ENCODE measurements around the gene ODAD4. TPM values are rescaled to one million over a fixed set of nuclear protein-coding genes. Genes with fewer than 3 reads are reported as not detected.
A peak's percentile ranks its signal among the peaks of the same experiment; 100 is the strongest.

Gene ODAD4
- polyA plus RNA-seq, 1 of the 3 experiments (the other 2 are of a cell fraction) = 1.1 TPM

DNA sequence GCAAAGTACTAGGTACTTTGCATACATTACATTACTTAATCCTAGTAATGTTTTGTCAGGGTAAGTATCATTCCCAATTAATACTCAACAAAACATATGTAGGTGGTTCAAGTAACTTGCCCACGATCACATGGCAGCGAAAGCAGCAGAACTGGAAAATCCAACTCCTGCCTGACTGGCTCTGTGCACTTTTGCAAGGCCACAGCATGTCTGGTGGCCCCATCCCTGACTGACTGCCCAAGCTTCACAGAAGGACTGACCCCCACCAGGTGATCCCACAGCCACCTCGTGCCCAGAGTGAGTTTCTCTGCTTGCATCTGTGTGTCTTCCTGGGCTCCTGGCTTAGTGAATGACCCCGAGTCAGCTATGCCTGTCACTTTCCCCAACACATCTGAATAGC, 47.6 kb downstream of the ODAD4 start (continued):
- TF ChIP-seq, protein P1, sequence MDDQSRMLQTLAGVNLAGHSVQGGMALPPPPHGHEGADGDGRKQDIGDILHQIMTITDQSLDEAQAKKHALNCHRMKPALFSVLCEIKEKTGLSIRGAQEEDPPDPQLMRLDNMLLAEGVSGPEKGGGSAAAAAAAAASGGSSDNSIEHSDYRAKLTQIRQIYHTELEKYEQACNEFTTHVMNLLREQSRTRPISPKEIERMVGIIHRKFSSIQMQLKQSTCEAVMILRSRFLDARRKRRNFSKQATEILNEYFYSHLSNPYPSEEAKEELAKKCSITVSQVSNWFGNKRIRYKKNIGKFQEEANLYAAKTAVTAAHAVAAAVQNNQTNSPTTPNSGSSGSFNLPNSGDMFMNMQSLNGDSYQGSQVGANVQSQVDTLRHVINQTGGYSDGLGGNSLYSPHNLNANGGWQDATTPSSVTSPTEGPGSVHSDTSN (IDR thresholded peaks at IDR 0.05) = no peak

DNA sequence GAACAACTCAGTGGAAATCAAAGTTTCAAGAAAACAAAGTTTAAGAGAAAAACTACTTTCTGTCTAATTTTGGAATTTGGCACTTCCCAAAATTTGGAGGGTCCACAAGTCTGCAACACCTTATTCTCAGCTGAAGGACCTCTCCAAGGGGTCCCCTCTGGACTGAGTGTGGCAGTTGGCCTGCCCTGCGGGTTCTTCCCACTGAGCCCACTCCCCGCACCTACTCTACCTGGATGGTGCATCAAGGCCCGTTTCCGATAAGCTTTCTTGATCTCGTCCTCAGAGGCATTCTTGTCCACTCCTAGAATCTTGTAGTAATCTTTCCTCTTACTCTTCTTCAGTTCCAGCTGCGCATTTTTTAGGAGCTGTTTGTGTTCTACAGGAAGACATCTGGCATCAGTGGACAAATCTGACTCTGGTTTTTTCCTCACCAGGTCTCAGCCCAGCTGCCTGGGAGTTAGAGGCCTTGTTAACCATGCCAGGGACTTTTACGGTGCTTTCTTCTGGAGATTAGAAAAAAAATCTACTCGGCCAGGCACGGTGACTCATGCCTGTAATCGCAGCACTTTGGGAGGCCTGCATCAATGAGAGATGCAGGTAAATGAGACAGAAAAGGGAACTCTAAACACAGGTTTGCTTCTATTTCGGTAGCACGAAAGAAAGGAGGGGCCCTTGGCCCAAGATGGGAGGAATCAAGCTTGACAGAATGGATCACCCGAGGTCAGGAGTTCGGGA, 51.8 kb downstream of the ODAD4 start:
- CTCF ChIA-PET = interaction anchor here (0.6 to 1.6 kb wide), 4 partner anchors 9 to 64 kb away, joined by 3 to 5 read pairs (median 3); no protein-coding TSS in a partner anchor
- Histone ChIP-seq H3F3A (replicated peaks; ENCODE audit: insufficient read depth) (peaks cover 2% of the 10 kb centered on the region), H3K4me1 (ENCODE audit: control insufficient read depth in 1 of 2, insufficient read depth in 2 of 2, low read depth in 1 of 2, low read length in 1 of 2) (no peaks in the 10 kb centered on the region), H2AFZ (ENCODE audit: low read depth) (no peak overlapping the region), H3K9me3 (no peaks in the 10 kb centered on the region), H3K4me3 (ENCODE audit: low read depth in 2 of 2, low read length in 1 of 2) (no peak overlapping the region), H3K27ac (ENCODE audit: low read depth in 2 of 2, low read length in 1 of 2) (peak overlapping the region in 1 of 2 experiments; percentile 4; a peak in 1 of 4 replicates), H4K20me1 (ENCODE audit: insufficient read depth) (no peaks in the 10 kb centered on the region), H3K79me2 (ENCODE audit: insufficient read depth) (peaks cover 7% of the 10 kb centered on the region; the same call in 1 of the 2 replicates), H3K4me2 (no peak overlapping the region), H3K9ac (no peak overlapping the region), H3K36me3 (replicated peaks in 1 of 2; ENCODE audit: control insufficient read depth in 1 of 2, insufficient read depth in 2 of 2, low read length in 1 of 2) (peaks cover 55 to 68% of the 10 kb centered on the region in 2 experiments), H3K27me3 (ENCODE audit: insufficient read depth) (no peaks in the 10 kb centered on the region), H3K9me2 (no peaks in the 10 kb centered on the region)
- TF ChIP-seq RXRA (IDR thresholded peaks at IDR 0.05; ENCODE audit: borderline replicate concordance, low read depth) (no peak), JUND (IDR thresholded peaks at IDR 0.05) (peak; percentile 34; the same call in 1 of the 2 replicates), FOSL2 (IDR thresholded peaks at IDR 0.05; ENCODE audit: borderline replicate concordance, low read depth) (peak; percentile 29; the same call in 1 of the 2 replicates)
- 84% methylated on average over 14 of the region's 14 CpGs for WGBS (ENCODE audit: low lambda C conversion rate)
- no peak for DNase-seq
- POLR2A ChIA-PET = interaction anchor here (1.4 kb wide), 1 partner anchor 10 kb away, joined by 3 read pairs; no protein-coding TSS in a partner anchor

DNA sequence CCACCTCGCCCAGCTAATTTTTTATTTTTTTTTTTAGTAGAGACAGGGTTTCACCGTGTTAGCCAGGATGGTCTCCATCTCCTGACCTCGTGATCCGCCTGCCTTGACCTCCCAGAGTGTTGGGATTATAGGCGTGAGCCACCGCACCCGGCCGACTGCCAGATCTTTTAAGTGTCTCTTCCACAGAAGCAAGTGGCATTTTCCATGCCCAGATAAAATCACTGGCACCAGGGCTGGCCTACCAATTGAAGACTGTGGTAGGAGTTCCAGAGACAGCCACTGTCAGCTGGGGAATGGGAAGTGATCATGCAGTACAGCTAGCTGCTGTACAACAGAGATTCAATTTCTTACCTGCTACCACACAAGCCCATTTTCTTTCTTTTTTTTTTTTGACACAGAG, 54.0 kb downstream of the ODAD4 start:
- Histone ChIP-seq H3K79me2 (ENCODE audit: insufficient read depth) (peaks cover 7% of the 10 kb centered on the region; the same call in 1 of the 2 replicates), H3K27me3 (ENCODE audit: insufficient read depth) (no peaks in the 10 kb centered on the region), H3K4me3 (ENCODE audit: low read depth in 2 of 2, low read length in 1 of 2) (no peak overlapping the region), H3K4me2 (no peak overlapping the region), H3F3A (replicated peaks; ENCODE audit: insufficient read depth) (peaks cover 6% of the 10 kb centered on the region), H3K9ac (no peak overlapping the region), H3K4me1 (ENCODE audit: control insufficient read depth in 1 of 2, insufficient read depth in 2 of 2, low read depth in 1 of 2, low read length in 1 of 2) (no peaks in the 10 kb centered on the region), H3K27ac (ENCODE audit: low read depth in 2 of 2, low read length in 1 of 2) (no peak overlapping the region), H4K20me1 (ENCODE audit: insufficient read depth) (no peaks in the 10 kb centered on the region), H3K9me2 (no peaks in the 10 kb centered on the region), H2AFZ (ENCODE audit: low read depth) (no peak overlapping the region), H3K36me3 (replicated peaks in 1 of 2; ENCODE audit: control insufficient read depth in 1 of 2, insufficient read depth in 2 of 2, low read length in 1 of 2) (peaks cover 68 to 79% of the 10 kb centered on the region in 2 experiments), H3K9me3 (no peaks in the 10 kb centered on the region)
- CTCF ChIA-PET = interaction anchor here (0.7 to 1.3 kb wide), 3 partner anchors 16 to 25 kb away, joined by 3 to 4 read pairs (median 3); no protein-coding TSS in a partner anchor
- POLR2A ChIA-PET = no interaction called here
- DNase-seq = no peak
- WGBS (ENCODE audit: low lambda C conversion rate) = 98% methylated on average over 8 of the region's 8 CpGs
- no peak for TF ChIP-seq SMC3 (IDR thresholded peaks at IDR 0.05; ENCODE audit: low read depth, low read length)

DNA sequence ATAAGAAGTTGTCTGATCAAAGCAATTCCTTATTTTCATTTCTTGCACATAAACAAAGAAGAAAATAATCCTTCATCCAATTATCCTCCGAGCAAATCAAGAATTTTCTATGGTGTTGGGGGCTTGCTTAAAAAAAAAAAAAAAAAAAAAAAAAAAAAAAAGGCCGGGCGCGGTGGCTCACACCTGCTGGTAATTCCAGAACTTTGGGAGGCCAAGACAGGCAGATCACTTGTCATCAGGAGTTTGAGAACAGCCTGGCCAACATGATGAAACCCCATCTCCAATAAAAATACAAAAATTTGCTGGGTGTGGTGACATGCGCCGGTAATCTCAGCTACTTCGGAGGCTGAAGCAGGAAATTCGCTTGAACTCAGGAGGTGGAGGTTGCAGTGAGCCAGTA, 55.5 kb downstream of the ODAD4 start:
- no peak overlapping the region for H3K27ac ChIP-seq (ENCODE audit: low read depth in 2 of 2, low read length in 1 of 2)
- no peaks in the 10 kb centered on the region for H3K9me3 ChIP-seq
- no peak overlapping the region for H2AFZ ChIP-seq (ENCODE audit: low read depth)
- ChIA-PET POLR2A (interaction anchor here (0.6 to 1.4 kb wide), 3 partner anchors 10 to 122 kb away, joined by 3 to 4 read pairs (median 3); no protein-coding TSS in a partner anchor), CTCF (interaction anchor here (1.0 kb wide), 1 partner anchor 23 kb away, joined by 4 read pairs; no protein-coding TSS in a partner anchor)
- no peak for DNase-seq
- no peak overlapping the region for H3K9ac ChIP-seq
- no peaks in the 10 kb centered on the region for H4K20me1 ChIP-seq (ENCODE audit: insufficient read depth)
- WGBS (ENCODE audit: low lambda C conversion rate) = 95% methylated on average over 8 of the region's 8 CpGs
- no peak overlapping the region for H3K4me2 ChIP-seq
- H3K27me3 ChIP-seq (ENCODE audit: insufficient read depth) = no peaks in the 10 kb centered on the region
- H3K9me2 ChIP-seq = no peaks in the 10 kb centered on the region
- no peaks in the 10 kb centered on the region for H3K4me1 ChIP-seq (ENCODE audit: control insufficient read depth in 1 of 2, insufficient read depth in 2 of 2, low read depth in 1 of 2, low read length in 1 of 2)
- 0 out of 2 replicates have a peak, but pooled peaks cover 5% of the 10 kb centered on the region for H3K79me2 ChIP-seq (ENCODE audit: insufficient read depth)
- H3F3A ChIP-seq (replicated peaks; ENCODE audit: insufficient read depth) = peaks cover 6% of the 10 kb centered on the region
- H3K4me3 ChIP-seq (ENCODE audit: low read depth in 2 of 2, low read length in 1 of 2) = no peak overlapping the region
- TF ChIP-seq FOXM1 (IDR thresholded peaks at IDR 0.05; ENCODE audit: low read depth) = no peak
- no peak for TF ChIP-seq RCOR1 (IDR thresholded peaks at IDR 0.05; ENCODE audit: low read length)
- TF ChIP-seq, protein P2, sequence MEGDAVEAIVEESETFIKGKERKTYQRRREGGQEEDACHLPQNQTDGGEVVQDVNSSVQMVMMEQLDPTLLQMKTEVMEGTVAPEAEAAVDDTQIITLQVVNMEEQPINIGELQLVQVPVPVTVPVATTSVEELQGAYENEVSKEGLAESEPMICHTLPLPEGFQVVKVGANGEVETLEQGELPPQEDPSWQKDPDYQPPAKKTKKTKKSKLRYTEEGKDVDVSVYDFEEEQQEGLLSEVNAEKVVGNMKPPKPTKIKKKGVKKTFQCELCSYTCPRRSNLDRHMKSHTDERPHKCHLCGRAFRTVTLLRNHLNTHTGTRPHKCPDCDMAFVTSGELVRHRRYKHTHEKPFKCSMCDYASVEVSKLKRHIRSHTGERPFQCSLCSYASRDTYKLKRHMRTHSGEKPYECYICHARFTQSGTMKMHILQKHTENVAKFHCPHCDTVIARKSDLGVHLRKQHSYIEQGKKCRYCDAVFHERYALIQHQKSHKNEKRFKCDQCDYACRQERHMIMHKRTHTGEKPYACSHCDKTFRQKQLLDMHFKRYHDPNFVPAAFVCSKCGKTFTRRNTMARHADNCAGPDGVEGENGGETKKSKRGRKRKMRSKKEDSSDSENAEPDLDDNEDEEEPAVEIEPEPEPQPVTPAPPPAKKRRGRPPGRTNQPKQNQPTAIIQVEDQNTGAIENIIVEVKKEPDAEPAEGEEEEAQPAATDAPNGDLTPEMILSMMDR (IDR thresholded peaks at IDR 0.05) = no peak
- TF ChIP-seq MEF2A (IDR thresholded peaks at IDR 0.05; ENCODE audit: borderline replicate concordance, low read depth) = no peak
- no peak for TF ChIP-seq EP300 (IDR thresholded peaks at IDR 0.05; ENCODE audit: borderline replicate concordance in 1 of 2, low read depth in 1 of 2, low read length in 1 of 2)
- no peak for TF ChIP-seq FOSL2 (IDR thresholded peaks at IDR 0.05; ENCODE audit: borderline replicate concordance, low read depth)
- TF ChIP-seq POLR2AphosphoS5 (IDR thresholded peaks at IDR 0.05; ENCODE audit: low read depth, low read length) = no peak
- TF ChIP-seq, protein P3, sequence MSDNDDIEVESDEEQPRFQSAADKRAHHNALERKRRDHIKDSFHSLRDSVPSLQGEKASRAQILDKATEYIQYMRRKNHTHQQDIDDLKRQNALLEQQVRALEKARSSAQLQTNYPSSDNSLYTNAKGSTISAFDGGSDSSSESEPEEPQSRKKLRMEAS (IDR thresholded peaks at IDR 0.05; ENCODE audit: low read depth) = no peak
- TF ChIP-seq RAD21 (IDR thresholded peaks at IDR 0.05; ENCODE audit: low read length) = no peak
- peaks cover 74 to 82% of the 10 kb centered on the region in 2 experiments for H3K36me3 ChIP-seq (replicated peaks in 1 of 2; ENCODE audit: control insufficient read depth in 1 of 2, insufficient read depth in 2 of 2, low read length in 1 of 2)
